IMR-90 (cell line): Measurements from ENCODE around the gene MYOF. TPM values are rescaled to one million over a fixed set of nuclear protein-coding genes. Genes with fewer than 3 reads are reported as not detected.

Experiments
- ATAC-seq: fragments of 200-7000 bp; cut with Tn5 transposase; 2 replicates; pipeline ENCODE4 v1.9.1; 2020; ENCODE audit warnings: low read depth, mild to moderate bottlenecking, moderate library complexity
- BruUV-seq: library from RNA; stranded (reverse); fragments of 400-500 nt; replicated peaks from 2 replicates; lab custom pipeline; 2021; lab: Mats Ljungman, UMichigan
- CTCF ChIA-PET: fragments of 300-600 bp; formaldehyde crosslinking; extraction: SDS; loops from one replicate; lab custom pipeline; 2021; ENCODE audit warnings: antibody characterized with exemption; lab: Yijun Ruan, JAX
- POLR2A ChIA-PET: fragments of 300-600 bp; sonication (Branson Sonifier 250); formaldehyde crosslinking; loops from one replicate; lab custom pipeline; 2022; ENCODE audit warnings: antibody characterized with exemption; ENCODE audit not compliant: unreplicated experiment; lab: Charles Lee
- DNase-seq: peaks from one replicate; pipeline ENCODE4 v3.0.0; 2013
- H2AFZ ChIP-seq: replicated peaks from 2 replicates; pipeline ENCODE3; 2013; ENCODE audit warnings: low read length, mild to moderate bottlenecking; ENCODE audit not compliant: poor library complexity
- H2AK5ac ChIP-seq: 2 replicates; pipeline ENCODE4 v1.6.1; 2013; ENCODE audit warnings: low read depth, low read length, inconsistent platforms
- H2AK9ac ChIP-seq: replicated peaks from 2 replicates; pipeline ENCODE3; 2013; ENCODE audit warnings: mild to moderate bottlenecking, low read depth, low read length, moderate library complexity; ENCODE audit not compliant: poor library complexity
- H2BK120ac ChIP-seq: 2 replicates; pipeline ENCODE4 v1.6.1; 2013; ENCODE audit warnings: low read depth, low read length, inconsistent platforms
- H2BK15ac ChIP-seq: 3 replicates; pipeline ENCODE4 v1.6.1; 2013; ENCODE audit warnings: low read depth, low read length, inconsistent platforms
- H2BK20ac ChIP-seq: 2 replicates; pipeline ENCODE4 v1.6.1; 2013; ENCODE audit warnings: low read depth, mild to moderate bottlenecking, inconsistent platforms, low read length, moderate library complexity
- H2BK5ac ChIP-seq: 2 replicates; pipeline ENCODE4 v1.6.1; 2013; ENCODE audit warnings: mild to moderate bottlenecking, low read depth, low read length, inconsistent platforms; ENCODE audit not compliant: poor library complexity, severe bottlenecking
- H3K14ac ChIP-seq: replicated peaks from 2 replicates; pipeline ENCODE4 v1.6.1; 2013; ENCODE audit warnings: low read depth, low read length, inconsistent platforms
- H3K18ac ChIP-seq: 2 replicates; pipeline ENCODE4 v1.6.1; 2013; ENCODE audit warnings: low read depth, low read length, control low read depth
- H3K23ac ChIP-seq: 2 replicates; pipeline ENCODE4 v1.6.1; 2013; ENCODE audit warnings: low read depth, low read length, inconsistent platforms
- H3K27ac ChIP-seq: 2 replicates; pipeline ENCODE4 v1.5.1; 2013; ENCODE audit warnings: mild to moderate bottlenecking, control low read depth, low read length; ENCODE audit not compliant: insufficient read depth
- H3K27me3 ChIP-seq: 2 replicates; pipeline ENCODE4 v1.6.1; 2013; ENCODE audit warnings: low read length; ENCODE audit not compliant: control insufficient read depth, insufficient read depth
- H3K36me3 ChIP-seq: 2 replicates; pipeline ENCODE4 v1.6.1; 2013; ENCODE audit warnings: low read length, mixed read lengths; ENCODE audit not compliant: control insufficient read depth, insufficient read depth
- H3K4ac ChIP-seq: 2 replicates; pipeline ENCODE4 v1.6.1; 2013; ENCODE audit warnings: low read depth, low read length, inconsistent platforms
- H3K4me1 ChIP-seq: 2 replicates; pipeline ENCODE4 v1.6.1; 2013; ENCODE audit warnings: low read length, mixed read lengths; ENCODE audit not compliant: control insufficient read depth, insufficient read depth
- H3K4me2 ChIP-seq: 2 replicates; pipeline ENCODE4 v1.6.1; 2013; ENCODE audit warnings: low read depth, mild to moderate bottlenecking, control low read depth, low read length, moderate library complexity
- H3K4me3 ChIP-seq: 2 replicates; pipeline ENCODE4 v1.5.1; 2013; ENCODE audit warnings: low read depth, mild to moderate bottlenecking, control low read depth, low read length, moderate library complexity; ENCODE audit not compliant: insufficient read depth
- H3K56ac ChIP-seq: 2 replicates; pipeline ENCODE4 v1.6.1; 2013; ENCODE audit warnings: low read length, inconsistent platforms; ENCODE audit not compliant: insufficient read depth; ENCODE audit errors: extremely low read depth
- H3K79me1 ChIP-seq, 2 experiments: 2 replicates each; pipeline ENCODE4 v1.6.1; 2013; ENCODE audit warnings: low read length in 2 of 2, inconsistent platforms in 1 of 2, low read depth in 1 of 2
- H3K9ac ChIP-seq: 2 replicates; pipeline ENCODE4 v1.6.1; 2013; ENCODE audit warnings: low read depth, low read length, control low read depth
- H3K9me1 ChIP-seq: 2 replicates; pipeline ENCODE4 v1.6.1; 2013; ENCODE audit warnings: low read length, inconsistent platforms; ENCODE audit not compliant: insufficient read depth
- H3K9me3 ChIP-seq: 2 replicates; pipeline ENCODE4 v1.6.1; 2013; ENCODE audit warnings: low read length; ENCODE audit not compliant: control insufficient read depth, insufficient read depth
- H4K20me1 ChIP-seq: 2 replicates; pipeline ENCODE4 v1.6.1; 2013; ENCODE audit warnings: low read length, inconsistent platforms; ENCODE audit not compliant: insufficient read depth
- H4K5ac ChIP-seq: 2 replicates; pipeline ENCODE4 v1.6.1; 2013; ENCODE audit warnings: mild to moderate bottlenecking, low read depth, low read length, control low read depth
- H4K8ac ChIP-seq, 2 experiments: 2 replicates each; pipeline ENCODE4 v1.6.1; 2013; ENCODE audit warnings: low read depth in 2 of 2, low read length in 2 of 2, control low read depth in 1 of 2, inconsistent platforms in 1 of 2
- H4K91ac ChIP-seq: 2 replicates; pipeline ENCODE4 v1.6.1; 2013; ENCODE audit warnings: low read depth, low read length, inconsistent platforms; ENCODE audit not compliant: insufficient read depth
- BHLHE40 ChIP-seq: fragments of 150-350 bp; IDR thresholded peaks from 2 replicates; pipeline ENCODE4 v1.6.1; 2016; ENCODE audit warnings: mild to moderate bottlenecking, low read depth, low read length
- FOS ChIP-seq: fragments of 150-350 bp; IDR thresholded peaks from 2 replicates; pipeline ENCODE4 v1.6.1; 2016; ENCODE audit warnings: low read depth, low read length
- MAFK ChIP-seq: IDR thresholded peaks from 2 replicates; pipeline ENCODE4 v1.6.1; 2012; ENCODE audit warnings: low read depth, low read length, improper control_type of control experiment
- MXI1 ChIP-seq: IDR thresholded peaks from 2 replicates; pipeline ENCODE4 v1.6.1; 2012; ENCODE audit warnings: low read depth, mild to moderate bottlenecking, low read length, moderate library complexity, borderline replicate concordance
- NFE2L2 ChIP-seq: fragments of 150-350 bp; IDR thresholded peaks from 2 replicates; pipeline ENCODE4 v1.6.1; 2016; ENCODE audit warnings: low read depth, mild to moderate bottlenecking, low read length
- RAD21 ChIP-seq: IDR thresholded peaks from 2 replicates; pipeline ENCODE4 v1.6.1; 2012; ENCODE audit warnings: low read length, improper control_type of control experiment
- RCOR1 ChIP-seq: IDR thresholded peaks from 2 replicates; pipeline ENCODE4 v1.6.1; 2012; ENCODE audit warnings: mild to moderate bottlenecking, low read length, improper control_type of control experiment; ENCODE audit not compliant: insufficient replicate concordance
- RFX5 ChIP-seq: IDR thresholded peaks from 2 replicates; pipeline ENCODE4 v1.8.0; 2012; ENCODE audit warnings: low read depth, mild to moderate bottlenecking, low read length, moderate library complexity
- SMC3 ChIP-seq: fragments of 150-350 bp; IDR thresholded peaks from 2 replicates; pipeline ENCODE4 v1.6.1; 2016; ENCODE audit warnings: low read depth, mild to moderate bottlenecking, antibody characterized with exemption, low read length, moderate library complexity
- USF2 ChIP-seq: fragments of 150-350 bp; IDR thresholded peaks from 2 replicates; pipeline ENCODE4 v1.6.1; 2017; ENCODE audit warnings: mild to moderate bottlenecking, antibody characterized with exemption, low read length, low read depth
- dilution Hi-C: fragments of 300-500 bp; cut with HindIII; formaldehyde crosslinking; loops from one replicate; pipeline ENCODE4 v1.14.3; 2018; ENCODE audit warnings: low sequenced_read_pairs; ENCODE audit not compliant: unreplicated experiment
- in situ Hi-C: fragments of 300-500 bp; cut with MboI; formaldehyde crosslinking; loops from 3 replicates; pipeline ENCODE4 v1.14.3; 2019; ENCODE audit warnings: low sequenced_read_pairs, inconsistent platforms, mixed read lengths
- intact Hi-C: fragments of 100-400 bp; cut with micrococcal nuclease; formaldehyde crosslinking; loops from 2 replicates; pipeline ENCODE4 v1.10.0; 2022
- polyA plus RNA-seq, 3 experiments: library from polyadenylated mRNA; depleted of rRNA; stranded (reverse); fragments of >200 nt; gene quantifications; 2 replicates each; pipeline ENCODE4 v1.2.3, GENCODE V29; 2012; ENCODE audit warnings: low replicate concordance in 1 of 3
- total RNA-seq: library from RNA; depleted of rRNA; stranded (reverse); fragments of >200 nt; gene quantifications from 2 replicates; pipeline ENCODE4 v1.2.3, GENCODE V29; 2012

Gene MYOF
- total and polyA plus RNA-seq, 2 of the 4 experiments (the other 2 are of a cell fraction), result 221 to 281 TPM

DNA sequence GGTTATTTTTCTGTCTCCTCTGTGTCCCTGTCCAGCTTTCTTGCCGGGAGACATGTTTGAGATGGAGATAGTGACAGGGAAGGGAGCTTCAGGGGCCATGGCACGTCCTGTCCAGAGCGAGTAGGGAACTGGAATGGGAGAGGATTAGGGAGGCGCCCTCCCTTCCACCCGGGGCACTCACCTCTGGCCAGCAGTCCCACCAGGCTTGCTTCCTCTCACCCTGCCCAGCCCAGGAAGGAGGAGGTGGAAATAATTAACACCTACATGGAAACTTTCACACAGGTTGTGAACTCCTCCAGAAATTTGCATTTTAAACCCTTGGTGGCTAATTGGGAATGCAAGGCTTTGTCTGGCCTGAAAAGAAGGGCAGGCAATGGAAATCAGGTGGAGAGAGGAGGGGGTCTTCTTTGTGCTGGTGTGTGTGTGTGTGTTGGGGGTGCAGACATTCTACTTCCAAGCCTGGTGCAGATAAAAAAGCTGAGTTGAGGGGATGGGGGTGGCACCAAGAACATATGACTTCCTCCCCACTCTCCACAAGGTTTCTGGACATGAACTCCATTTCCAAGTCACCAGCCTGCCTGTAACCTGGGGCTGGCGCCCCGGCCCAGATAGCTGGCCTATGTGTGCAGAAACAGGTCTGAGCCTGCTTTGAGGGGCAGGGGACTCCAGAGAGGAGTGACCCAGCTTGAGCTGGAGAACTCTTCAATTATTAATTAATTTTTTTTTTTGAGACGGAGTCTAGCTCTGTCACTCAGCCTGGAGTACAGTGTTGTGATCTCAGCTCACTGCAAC is 209.1 kb downstream of the MYOF start (continued):
- TF ChIP-seq MXI1, result no peak

DNA sequence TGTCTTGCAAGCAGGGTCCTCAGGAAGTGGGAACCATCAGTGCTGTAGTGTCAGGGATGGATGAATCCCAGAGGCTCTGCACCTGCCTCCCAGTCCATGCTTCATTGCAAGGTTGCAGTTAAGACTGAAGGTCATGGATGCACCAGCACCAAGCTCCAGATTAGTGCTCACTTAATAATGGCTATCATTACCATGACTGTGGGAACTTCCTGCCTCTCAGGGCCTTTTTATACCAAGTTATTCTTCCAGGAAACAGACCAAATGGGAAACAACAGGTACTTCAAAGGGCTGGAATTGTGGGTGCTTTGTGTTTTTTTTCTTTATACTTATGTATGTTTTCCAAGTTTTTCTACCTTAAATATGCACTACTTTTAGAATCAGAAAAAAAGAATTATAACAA is 210.8 kb downstream of the MYOF start:
- CTCF ChIA-PET, result no interaction called here
- BruUV-seq, result no TSS peak
- H3K18ac ChIP-seq, result no peak overlapping the region
- no peak overlapping the region for H4K8ac ChIP-seq
- no peak overlapping the region for H4K91ac ChIP-seq
- H3K4ac ChIP-seq, result no peak overlapping the region
- no peak overlapping the region for H3K4me2 ChIP-seq
- no peaks in the 10 kb centered on the region for H3K9me1 ChIP-seq
- no peak overlapping the region for H3K27ac ChIP-seq
- no peak overlapping the region for H3K14ac ChIP-seq
- H3K4me3 ChIP-seq, result no peak overlapping the region
- intact Hi-C loops, result no loop called here
- H4K20me1 ChIP-seq, result no peaks in the 10 kb centered on the region
- no peak overlapping the region for H2AK5ac ChIP-seq
- no peak overlapping the region for H3K56ac ChIP-seq
- no peak overlapping the region for H3K23ac ChIP-seq
- POLR2A ChIA-PET, result no interaction called here
- no peak overlapping the region for H2AFZ ChIP-seq
- H2BK15ac ChIP-seq, result no peak overlapping the region
- no peak overlapping the region for H4K5ac ChIP-seq
- H3K4me1 ChIP-seq, result no peaks in the 10 kb centered on the region
- in situ Hi-C loops, result no loop called here
- H2BK120ac ChIP-seq, result no peak overlapping the region
- ATAC-seq, result no peak
- H3K36me3 ChIP-seq, result no peaks in the 10 kb centered on the region
- dilution Hi-C loops, result no loop called here
- peaks cover 25% of the 10 kb centered on the region for H3K27me3 ChIP-seq
- no peak overlapping the region for H2BK5ac ChIP-seq
- no peak overlapping the region for H2BK20ac ChIP-seq
- no peak for TF ChIP-seq NFE2L2
- no peak for TF ChIP-seq SMC3
- TF ChIP-seq RCOR1, result no peak
- TF ChIP-seq USF2, result no peak
- TF ChIP-seq FOS, result no peak
- TF ChIP-seq RFX5, result no peak
- no peak for TF ChIP-seq BHLHE40
- TF ChIP-seq MAFK, result no peak
- no peak for TF ChIP-seq RAD21
- H3K9me3 ChIP-seq, result peaks cover 4% of the 10 kb centered on the region
- no peak for DNase-seq
- H2AK9ac ChIP-seq, result no peak overlapping the region
- H3K79me1 ChIP-seq, result no peaks in the 10 kb centered on the region
- H3K9ac ChIP-seq, result no peak overlapping the region
